ENCODE data around the gene UBE2J2. TPM values are rescaled to one million over a fixed set of nuclear protein-coding genes. Genes with fewer than 3 reads are reported as not detected.

UBE2J2 gene
- total RNA-seq, 4 donors from 2014 or later, result 30.2 to 70.0 (median 60.0) TPM

DNA sequence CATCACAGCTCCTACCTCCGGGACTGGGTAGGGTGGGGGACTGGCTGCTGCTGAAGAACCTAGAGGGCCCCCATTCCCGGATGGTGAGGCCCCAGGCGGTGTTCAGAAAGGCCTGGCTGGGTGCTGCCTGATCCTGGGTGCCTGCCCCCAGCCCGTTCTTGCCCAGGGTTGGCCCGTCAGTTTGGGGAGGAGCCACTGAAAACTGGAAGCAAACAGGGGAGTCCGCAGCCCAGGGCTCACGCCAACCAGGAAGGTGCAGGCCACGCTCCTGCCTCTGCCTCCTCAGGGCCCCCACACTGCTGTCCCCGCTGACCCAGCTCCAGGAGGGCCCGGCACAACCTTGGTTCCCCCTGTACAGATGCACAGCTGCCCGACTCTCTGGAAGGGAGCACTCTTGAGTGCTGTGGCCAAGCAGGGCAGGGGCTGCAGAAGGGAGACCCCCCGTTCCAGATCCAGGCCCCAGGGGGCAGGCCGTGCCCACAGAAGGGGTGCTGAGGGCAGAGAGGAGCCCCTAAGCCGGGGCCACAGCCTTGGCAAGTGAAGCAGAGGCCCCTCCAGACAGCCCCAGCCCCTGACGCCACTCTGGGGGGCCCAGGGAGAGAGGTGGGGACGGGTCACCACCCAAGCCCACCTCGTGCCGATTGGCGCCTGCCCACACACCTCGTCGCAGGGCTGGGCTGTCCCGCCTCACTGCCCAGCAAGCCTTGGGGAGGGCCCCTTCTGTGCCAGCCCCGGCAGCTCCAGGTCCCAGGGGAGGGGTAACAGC is 32.6 kb downstream of the UBE2J2 start:
- Histone ChIP-seq H3K9me3 (no peaks in the 10 kb centered on the region), H3K27me3 (peaks cover 16% of the 10 kb centered on the region), H3K27ac (no peak overlapping the region), H3K4me1 (peaks cover 48% of the 10 kb centered on the region), H3K4me3 (no peak overlapping the region), H3K36me3 (no peaks in the 10 kb centered on the region)
- TF ChIP-seq POLR2A (IDR thresholded peaks at IDR 0.05) (no peak), EP300 (IDR thresholded peaks at IDR 0.05) (no peak), POLR2AphosphoS5 (IDR thresholded peaks at IDR 0.05) (no peak)
- TF ChIP-seq, protein P1, sequence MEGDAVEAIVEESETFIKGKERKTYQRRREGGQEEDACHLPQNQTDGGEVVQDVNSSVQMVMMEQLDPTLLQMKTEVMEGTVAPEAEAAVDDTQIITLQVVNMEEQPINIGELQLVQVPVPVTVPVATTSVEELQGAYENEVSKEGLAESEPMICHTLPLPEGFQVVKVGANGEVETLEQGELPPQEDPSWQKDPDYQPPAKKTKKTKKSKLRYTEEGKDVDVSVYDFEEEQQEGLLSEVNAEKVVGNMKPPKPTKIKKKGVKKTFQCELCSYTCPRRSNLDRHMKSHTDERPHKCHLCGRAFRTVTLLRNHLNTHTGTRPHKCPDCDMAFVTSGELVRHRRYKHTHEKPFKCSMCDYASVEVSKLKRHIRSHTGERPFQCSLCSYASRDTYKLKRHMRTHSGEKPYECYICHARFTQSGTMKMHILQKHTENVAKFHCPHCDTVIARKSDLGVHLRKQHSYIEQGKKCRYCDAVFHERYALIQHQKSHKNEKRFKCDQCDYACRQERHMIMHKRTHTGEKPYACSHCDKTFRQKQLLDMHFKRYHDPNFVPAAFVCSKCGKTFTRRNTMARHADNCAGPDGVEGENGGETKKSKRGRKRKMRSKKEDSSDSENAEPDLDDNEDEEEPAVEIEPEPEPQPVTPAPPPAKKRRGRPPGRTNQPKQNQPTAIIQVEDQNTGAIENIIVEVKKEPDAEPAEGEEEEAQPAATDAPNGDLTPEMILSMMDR (IDR thresholded peaks at IDR 0.05), result no peak
- 22% methylated on average over 9 of the region's 23 CpGs for WGBS
- DNase-seq (ENCODE audit: low spot score in 2 of 2), result no peak

DNA sequence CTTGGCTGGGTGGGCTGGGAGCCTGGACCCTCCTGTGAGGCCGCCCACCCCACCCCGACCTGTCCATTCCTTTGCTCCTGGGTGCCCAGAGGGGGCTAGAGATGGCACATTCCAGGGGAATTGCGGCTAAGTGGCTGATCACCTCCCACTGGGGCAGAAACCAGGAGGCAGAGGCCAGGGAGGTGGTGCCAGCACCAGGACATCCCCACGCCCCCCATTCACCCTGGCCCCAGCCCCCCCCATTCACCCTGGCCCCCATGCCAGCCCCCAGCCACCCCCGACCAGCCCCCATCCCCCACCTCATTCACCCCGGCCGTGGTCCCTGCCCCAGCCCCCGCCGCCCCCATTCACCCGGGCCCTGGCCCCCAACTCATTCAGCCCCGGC is 33.3 kb downstream of the UBE2J2 start:
- no peaks in the 10 kb centered on the region for H3K9me3 ChIP-seq
- no peak overlapping the region for H3K4me3 ChIP-seq
- DNase-seq (ENCODE audit: low spot score in 2 of 2), result no peak
- peaks cover 42% of the 10 kb centered on the region for H3K4me1 ChIP-seq
- TF ChIP-seq EP300 (IDR thresholded peaks at IDR 0.05) (no peak), POLR2A (IDR thresholded peaks at IDR 0.05) (no peak), POLR2AphosphoS5 (IDR thresholded peaks at IDR 0.05) (no peak)
- TF ChIP-seq, protein P1 (IDR thresholded peaks at IDR 0.05), result no peak
- no peaks in the 10 kb centered on the region for H3K36me3 ChIP-seq
- H3K27me3 ChIP-seq, result peaks cover 10% of the 10 kb centered on the region
- no peak overlapping the region for H3K27ac ChIP-seq
- WGBS, result no CpG with 5 or more reads among the region's 11 CpGs

DNA sequence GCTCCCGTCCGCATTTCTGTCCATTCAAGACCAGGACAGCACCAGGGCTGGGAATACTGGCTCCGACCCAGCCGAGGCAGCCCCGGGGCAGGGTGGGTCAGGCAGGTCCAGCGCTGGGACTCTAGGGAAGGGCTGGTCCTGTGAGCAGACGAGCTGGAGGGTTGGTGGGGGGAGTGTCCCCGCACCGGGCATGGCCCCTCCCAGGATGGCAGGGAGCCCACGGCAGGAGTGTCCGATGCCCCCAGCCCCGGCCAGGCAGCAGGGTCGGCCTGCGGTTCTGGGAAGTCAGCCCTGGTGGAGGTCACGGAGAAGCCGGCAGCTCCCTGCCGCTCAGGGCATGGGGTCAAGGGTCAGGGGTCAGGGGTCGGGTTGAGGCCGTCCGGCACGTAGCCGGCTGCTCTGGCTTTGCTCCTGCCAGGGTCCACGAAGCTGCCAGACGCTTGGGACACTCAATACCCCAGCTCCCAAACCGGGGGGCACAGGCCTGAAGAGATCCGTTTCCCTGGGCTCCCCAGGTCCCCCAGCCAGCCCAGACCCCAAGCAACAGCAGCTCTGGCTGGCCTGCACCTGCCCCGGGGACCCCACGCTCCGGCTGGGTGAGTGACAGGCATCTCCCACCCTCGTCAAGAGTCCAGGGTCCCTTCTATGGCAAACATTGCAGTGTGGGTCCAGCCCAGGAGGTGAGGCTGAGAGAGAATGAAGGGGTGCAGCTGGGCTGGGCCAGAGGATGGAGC is 33.9 kb downstream of the UBE2J2 start:
- no peak for DNase-seq (ENCODE audit: low spot score in 2 of 2)
- Histone ChIP-seq H3K9me3 (no peaks in the 10 kb centered on the region), H3K4me1 (peaks cover 42% of the 10 kb centered on the region), H3K36me3 (no peaks in the 10 kb centered on the region), H3K27ac (no peak overlapping the region), H3K27me3 (peaks cover 8% of the 10 kb centered on the region), H3K4me3 (no peak overlapping the region)
- no peak for TF ChIP-seq EP300 (IDR thresholded peaks at IDR 0.05)
- no peak for TF ChIP-seq POLR2A (IDR thresholded peaks at IDR 0.05)
- TF ChIP-seq, protein P1 (IDR thresholded peaks at IDR 0.05), result no peak
- TF ChIP-seq POLR2AphosphoS5 (IDR thresholded peaks at IDR 0.05), result no peak
- no CpG with 5 or more reads among the region's 30 CpGs for WGBS

DNA sequence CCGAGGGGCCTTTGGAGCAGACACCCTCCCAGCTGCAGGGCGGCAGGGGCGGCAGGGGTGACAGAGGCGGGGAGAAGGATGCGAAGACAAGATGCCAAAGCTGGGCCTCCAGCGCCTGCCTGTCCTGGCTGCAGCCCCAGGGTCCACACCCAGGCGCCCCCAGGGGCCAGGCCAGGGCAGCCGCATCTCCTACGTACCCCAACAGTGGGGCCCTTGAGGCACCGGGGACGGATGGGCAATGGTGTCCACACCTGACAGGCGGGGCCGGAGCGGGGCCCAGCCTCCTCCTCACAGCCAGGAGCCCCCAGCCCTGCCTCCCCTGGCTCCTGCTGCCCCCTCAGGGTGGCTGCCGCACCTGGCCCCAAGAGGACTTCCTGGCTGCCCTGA is 34.4 kb downstream of the UBE2J2 start:
- Histone ChIP-seq H3K9me3 (no peaks in the 10 kb centered on the region), H3K27ac (no peak overlapping the region), H3K36me3 (no peaks in the 10 kb centered on the region), H3K27me3 (peaks cover 8% of the 10 kb centered on the region), H3K4me3 (no peak overlapping the region), H3K4me1 (peaks cover 42% of the 10 kb centered on the region)
- DNase-seq (ENCODE audit: low spot score in 2 of 2), result no peak
- 38% methylated on average over 6 of the region's 15 CpGs for WGBS
- no peak for TF ChIP-seq POLR2A (IDR thresholded peaks at IDR 0.05)
- TF ChIP-seq, protein P1 (IDR thresholded peaks at IDR 0.05), result no peak
- no peak for TF ChIP-seq POLR2AphosphoS5 (IDR thresholded peaks at IDR 0.05)
- no peak for TF ChIP-seq EP300 (IDR thresholded peaks at IDR 0.05)

DNA sequence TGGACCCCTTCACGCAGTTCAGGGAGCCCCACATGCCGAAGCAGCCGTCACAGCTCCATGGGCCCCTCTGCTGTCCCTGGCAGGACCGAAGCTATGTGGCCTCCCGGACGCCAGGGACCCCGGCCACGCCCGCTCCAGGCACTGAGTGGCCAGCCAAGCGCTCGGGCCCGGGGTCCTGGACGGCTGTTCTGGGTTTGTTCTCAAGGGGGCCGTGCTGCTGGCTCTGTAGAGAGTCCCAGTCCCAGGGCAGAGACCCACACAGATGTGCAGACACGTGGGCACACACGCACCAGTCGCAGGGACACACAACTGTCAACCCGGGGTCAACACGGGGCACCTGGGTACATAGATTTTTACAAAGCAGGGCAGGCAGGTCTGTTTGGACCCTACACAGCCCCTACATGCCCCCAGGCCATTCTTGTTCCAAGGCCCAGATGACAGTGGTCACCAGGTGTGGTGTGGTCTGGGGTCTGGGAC is 34.9 kb downstream of the UBE2J2 start:
- H3K4me1 ChIP-seq, result peaks cover 42% of the 10 kb centered on the region
- no peaks in the 10 kb centered on the region for H3K36me3 ChIP-seq
- TF ChIP-seq, protein P1 (IDR thresholded peaks at IDR 0.05), result no peak
- no peak for TF ChIP-seq POLR2A (IDR thresholded peaks at IDR 0.05)
- no peak for TF ChIP-seq EP300 (IDR thresholded peaks at IDR 0.05)
- TF ChIP-seq POLR2AphosphoS5 (IDR thresholded peaks at IDR 0.05), result no peak
- H3K9me3 ChIP-seq, result no peaks in the 10 kb centered on the region
- no peak overlapping the region for H3K4me3 ChIP-seq
- H3K27me3 ChIP-seq, result peaks cover 8% of the 10 kb centered on the region
- no CpG with 5 or more reads among the region's 19 CpGs for WGBS
- no peak overlapping the region for H3K27ac ChIP-seq
- no peak for DNase-seq (ENCODE audit: low spot score in 2 of 2)

All from suprapubic skin (tissue), 4 donors.